Adrenal gland (tissue), 5 donors: ENCODE data around the gene RAMP1.

Experiments
- CTCF ChIP-seq, 6 experiments: fragments of 450-650 bp in 4 of 6; fragments of 200-600 bp in 2 of 6; sonication (generic) in 1 of 6; IDR thresholded peaks; 1 replicate in 5 of 6; 2 replicates in 1 of 6; pipeline versions ENCODE4 v1.5.1 to v1.8.0; 2016 to 2021; ENCODE audit warnings: antibody characterized with exemption in 6 of 6, mild to moderate bottlenecking in 2 of 6, moderate library complexity in 1 of 6
- POLR2A ChIP-seq, 2 donors: fragments of 450-650 bp; IDR thresholded peaks; one replicate each; pipeline ENCODE4 v1.6.1; 2017; ENCODE audit warnings: antibody characterized with exemption in 2 of 2, mild to moderate bottlenecking in 2 of 2, moderate library complexity in 1 of 2
- donor health status: DM: no; HTN: no; CAD: no.

DNA sequence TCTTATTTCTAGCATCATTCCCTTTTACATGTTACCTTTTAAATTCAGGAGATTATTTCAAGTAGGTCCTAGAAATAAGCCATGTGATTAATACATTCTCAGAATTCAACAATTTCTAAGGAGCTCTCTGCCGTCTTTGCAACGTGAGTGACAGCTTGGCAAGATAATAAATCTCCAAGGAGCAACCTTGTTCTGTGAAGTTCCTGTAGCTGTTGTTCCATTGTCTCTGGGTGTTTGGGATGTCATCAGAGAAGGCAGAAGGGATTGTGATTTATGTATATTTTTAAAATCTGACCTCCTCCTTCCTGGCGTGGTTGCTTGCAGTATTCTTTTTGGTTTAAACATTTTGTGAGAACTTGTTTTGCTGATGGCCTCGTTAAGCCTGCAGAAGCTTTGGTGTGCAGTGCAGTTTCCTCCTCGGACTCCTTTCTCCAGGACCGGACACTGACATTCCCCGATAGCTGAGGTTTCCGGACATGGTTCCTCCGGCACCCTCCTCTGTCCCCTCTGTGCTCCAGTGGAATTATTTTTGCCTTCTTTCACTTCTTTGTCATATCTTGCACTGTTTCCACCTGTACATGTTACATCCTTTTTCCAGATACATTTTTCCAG is 33.7 kb downstream of the RAMP1 start:
- TF ChIP-seq POLR2A (IDR thresholded peaks at IDR 0.05) = no peak
- TF ChIP-seq CTCF (IDR thresholded peaks at IDR 0.05) = no peak
